ENCODE measurements around the gene TLK1.

- TF ChIP-seq CTCF (IDR thresholded peaks at IDR 0.05) (no peak), POLR2A (IDR thresholded peaks at IDR 0.05) (no peak)
Measured at GRCh38 chr2:171095014-171095582, 65.6 kb downstream of the TLK1 start.

All from right lobe of liver (tissue), 4 donors.